BE2C (cell line): Measurements from ENCODE around the gene PTPRN2.

Experiments used
- DNase-seq: peaks from one replicate; pipeline ENCODE4 v3.0.0-alpha.2; 2020
- H3K27me3 ChIP-seq: fragments of 250-450 bp; sonication (Bioruptor Pico); 2 replicates; pipeline ENCODE4 v1.5.1; 2020; ENCODE audit warnings: mild to moderate bottlenecking
- H3K36me3 ChIP-seq: fragments of 250-450 bp; sonication (Bioruptor Pico); 2 replicates; pipeline ENCODE4 v1.5.1; 2020; ENCODE audit warnings: mild to moderate bottlenecking
- H3K4me1 ChIP-seq: fragments of 250-450 bp; sonication (Bioruptor Pico); 2 replicates; pipeline ENCODE4 v1.5.1; 2020
- H3K4me3 ChIP-seq: 2 replicates; pipeline ENCODE4 v1.5.1; 2011; ENCODE audit warnings: low read depth, low read length
- H3K9me3 ChIP-seq: fragments of 250-450 bp; sonication (Bioruptor Pico); 2 replicates; pipeline ENCODE4 v1.5.1; 2020
- TF ChIP-seq, protein P1 (sequence below): IDR thresholded peaks from 2 replicates; pipeline ENCODE4 v1.5.1; 2012; ENCODE audit warnings: mild to moderate bottlenecking, low read depth, low read length

Gene PTPRN2

DNA sequence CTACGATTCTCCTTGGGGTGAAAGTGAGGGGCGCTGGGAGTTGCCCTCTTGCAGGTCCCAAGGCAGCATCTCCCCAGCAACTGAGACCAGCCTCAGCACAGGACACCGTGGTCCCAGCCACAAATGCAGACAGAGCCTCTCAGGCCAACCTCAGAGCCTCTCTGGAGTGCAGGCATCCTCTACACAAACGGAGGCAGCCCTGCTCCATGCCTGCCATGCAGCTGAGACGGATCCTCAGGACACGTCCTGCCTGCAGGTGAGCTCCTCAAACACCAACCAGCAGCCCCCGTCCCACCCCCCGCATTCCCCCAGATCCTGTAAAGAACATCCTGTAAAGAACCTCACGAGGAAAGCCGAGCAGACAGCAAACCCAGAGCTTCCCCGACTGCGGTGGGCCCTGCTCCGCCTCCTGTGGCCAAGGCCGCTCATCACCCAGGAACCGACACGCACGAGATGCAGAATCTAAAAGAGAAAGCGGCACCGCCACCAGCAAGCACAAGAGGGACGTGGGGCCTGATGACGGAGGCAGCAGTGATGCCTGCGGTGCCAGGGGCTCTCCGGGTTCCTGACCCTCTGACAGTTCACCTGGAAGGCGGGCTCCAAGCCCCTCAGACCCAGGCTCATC, 186.9 kb downstream of the PTPRN2 start:
- Histone ChIP-seq H3K4me1 (no peaks in the 10 kb centered on the region), H3K36me3 (no peaks in the 10 kb centered on the region), H3K4me3 (no peak overlapping the region), H3K27me3 (no peaks in the 10 kb centered on the region), H3K9me3 (no peaks in the 10 kb centered on the region)
- no peak for DNase-seq
- TF ChIP-seq, protein P1, sequence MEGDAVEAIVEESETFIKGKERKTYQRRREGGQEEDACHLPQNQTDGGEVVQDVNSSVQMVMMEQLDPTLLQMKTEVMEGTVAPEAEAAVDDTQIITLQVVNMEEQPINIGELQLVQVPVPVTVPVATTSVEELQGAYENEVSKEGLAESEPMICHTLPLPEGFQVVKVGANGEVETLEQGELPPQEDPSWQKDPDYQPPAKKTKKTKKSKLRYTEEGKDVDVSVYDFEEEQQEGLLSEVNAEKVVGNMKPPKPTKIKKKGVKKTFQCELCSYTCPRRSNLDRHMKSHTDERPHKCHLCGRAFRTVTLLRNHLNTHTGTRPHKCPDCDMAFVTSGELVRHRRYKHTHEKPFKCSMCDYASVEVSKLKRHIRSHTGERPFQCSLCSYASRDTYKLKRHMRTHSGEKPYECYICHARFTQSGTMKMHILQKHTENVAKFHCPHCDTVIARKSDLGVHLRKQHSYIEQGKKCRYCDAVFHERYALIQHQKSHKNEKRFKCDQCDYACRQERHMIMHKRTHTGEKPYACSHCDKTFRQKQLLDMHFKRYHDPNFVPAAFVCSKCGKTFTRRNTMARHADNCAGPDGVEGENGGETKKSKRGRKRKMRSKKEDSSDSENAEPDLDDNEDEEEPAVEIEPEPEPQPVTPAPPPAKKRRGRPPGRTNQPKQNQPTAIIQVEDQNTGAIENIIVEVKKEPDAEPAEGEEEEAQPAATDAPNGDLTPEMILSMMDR, result no peak

GRCh38 chr7:158399762-158400161, 187.9 kb downstream of the PTPRN2 start:
- no peaks in the 10 kb centered on the region for H3K4me1 ChIP-seq
- DNase-seq, result no peak
- no peaks in the 10 kb centered on the region for H3K9me3 ChIP-seq
- H3K27me3 ChIP-seq, result no peaks in the 10 kb centered on the region
- no peaks in the 10 kb centered on the region for H3K36me3 ChIP-seq
- TF ChIP-seq, protein P1, result no peak
- no peak overlapping the region for H3K4me3 ChIP-seq

- TF ChIP-seq, protein P1, result no peak
- Histone ChIP-seq H3K4me3 (no peak overlapping the region), H3K4me1 (no peaks in the 10 kb centered on the region), H3K36me3 (no peaks in the 10 kb centered on the region), H3K9me3 (no peaks in the 10 kb centered on the region), H3K27me3 (no peaks in the 10 kb centered on the region)
- no peak for DNase-seq
Observed at GRCh38 chr7:158398750-158399149, 188.9 kb downstream of the PTPRN2 start.

GRCh38 chr7:158397885-158398284, 189.7 kb downstream of the PTPRN2 start:
- no peaks in the 10 kb centered on the region for H3K4me1 ChIP-seq
- TF ChIP-seq, protein P1, result no peak
- no peaks in the 10 kb centered on the region for H3K9me3 ChIP-seq
- no peaks in the 10 kb centered on the region for H3K27me3 ChIP-seq
- no peak overlapping the region for H3K4me3 ChIP-seq
- no peak for DNase-seq
- no peaks in the 10 kb centered on the region for H3K36me3 ChIP-seq

DNA sequence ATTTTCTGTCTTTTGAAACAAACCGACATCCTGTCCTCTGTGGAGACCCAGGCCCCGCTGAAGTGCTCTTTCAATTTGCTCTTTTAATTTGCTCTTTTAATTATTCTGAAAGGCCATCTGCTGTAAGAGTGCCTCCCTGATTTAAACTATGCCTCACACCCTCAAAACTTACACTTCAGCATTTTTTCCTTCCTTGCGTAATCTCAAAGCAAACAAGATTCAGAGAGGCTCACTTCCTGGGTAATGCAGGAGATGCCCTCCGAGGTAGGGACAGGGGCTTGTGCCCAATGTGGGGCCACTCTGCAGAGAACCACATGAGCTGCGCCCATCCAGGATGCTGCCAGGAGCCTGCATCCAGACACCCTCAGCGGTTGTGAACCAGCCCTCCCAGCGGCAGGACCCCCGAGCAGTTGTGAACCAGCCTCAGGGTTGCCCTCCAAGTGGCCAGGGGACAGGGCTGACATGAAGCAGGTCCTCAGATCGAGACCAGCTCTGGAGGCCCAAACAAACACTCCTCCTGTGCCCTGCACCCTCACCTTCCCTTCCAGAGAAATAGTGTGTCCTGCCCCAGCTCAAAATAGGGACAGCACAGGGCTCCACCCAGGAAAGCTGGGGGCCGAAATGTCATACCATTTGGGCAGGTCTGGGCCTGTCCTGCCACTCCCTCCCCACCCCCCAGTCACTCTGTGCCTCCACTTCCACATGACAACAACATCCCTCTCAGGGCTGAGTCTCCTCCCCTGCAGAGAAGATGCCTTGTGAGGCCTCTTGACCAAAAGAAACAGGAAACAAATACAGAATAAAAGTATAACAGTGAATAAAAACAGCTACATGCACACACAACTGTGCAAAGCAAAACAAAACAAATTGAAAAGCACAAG, 190.4 kb downstream of the PTPRN2 start:
- Histone ChIP-seq H3K36me3 (no peaks in the 10 kb centered on the region), H3K27me3 (no peaks in the 10 kb centered on the region), H3K9me3 (no peaks in the 10 kb centered on the region), H3K4me1 (no peaks in the 10 kb centered on the region), H3K4me3 (no peak overlapping the region)
- no peak for DNase-seq
- TF ChIP-seq, protein P1, result no peak
